Measurements from ENCODE around the gene BORCS8. TPM values are rescaled to one million over a fixed set of nuclear protein-coding genes. Genes with fewer than 3 reads are reported as not detected.

Gene BORCS8
- polyA plus RNA-seq, 1 donor from 2014 or later, result 75.6 TPM

- Histone ChIP-seq H3K9me3 (ENCODE audit: low read length) (no peaks in the 10 kb centered on the region), H2AFZ (ENCODE audit: low read depth, low read length) (no peak overlapping the region), H3K27ac (ENCODE audit: low read length) (no peak overlapping the region), H3K79me2 (replicated peaks; ENCODE audit: insufficient read depth, low read length) (no peaks in the 10 kb centered on the region), H3K36me3 (ENCODE audit: insufficient read depth, low read length) (no peaks in the 10 kb centered on the region), H3K9ac (ENCODE audit: low read length) (no peak overlapping the region), H4K20me1 (ENCODE audit: insufficient read depth) (no peaks in the 10 kb centered on the region), H3F3A (ENCODE audit: insufficient read depth, low read length, poor library complexity, severe bottlenecking) (no peaks in the 10 kb centered on the region), H3K9me2 (ENCODE audit: insufficient read depth, low read length) (no peaks in the 10 kb centered on the region), H3K27me3 (ENCODE audit: insufficient read depth, low read depth, low read length) (peaks cover 14% of the 10 kb centered on the region), H3K4me2 (ENCODE audit: low read length) (no peak overlapping the region), H3K4me3 (ENCODE audit: low read length) (no peak overlapping the region)
- TF ChIP-seq CTCF (IDR thresholded peaks at IDR 0.05; ENCODE audit: poor library complexity, severe bottlenecking) (no peak), RAD21 (conservative IDR thresholded peaks at IDR 0.05) (no peak), MXI1 (conservative IDR thresholded peaks at IDR 0.05; ENCODE audit: poor library complexity, severe bottlenecking) (no peak), EZH2 (IDR thresholded peaks at IDR 0.05; ENCODE audit: borderline replicate concordance, insufficient read depth, low read length, poor library complexity, severe bottlenecking) (no peak), REST (IDR thresholded peaks at IDR 0.05; ENCODE audit: borderline replicate concordance) (no peak), SMC3 (conservative IDR thresholded peaks at IDR 0.05; ENCODE audit: poor library complexity) (no peak), EP300 (conservative IDR thresholded peaks at IDR 0.05; ENCODE audit: poor library complexity, severe bottlenecking) (no peak), TAF1 (IDR thresholded peaks at IDR 0.05; ENCODE audit: low read depth) (no peak), POLR2AphosphoS5 (IDR thresholded peaks at IDR 0.05) (no peak)
Measured at GRCh38 chr19:19171821-19172532, 20.0 kb downstream of the BORCS8 start.

GRCh38 chr19:19170873-19171672, 20.9 kb downstream of the BORCS8 start:
- Histone ChIP-seq H3K27me3 (ENCODE audit: insufficient read depth, low read depth, low read length) (peaks cover 14% of the 10 kb centered on the region), H4K20me1 (ENCODE audit: insufficient read depth) (no peaks in the 10 kb centered on the region), H3K27ac (ENCODE audit: low read length) (no peak overlapping the region), H3K9me3 (ENCODE audit: low read length) (no peaks in the 10 kb centered on the region), H3K9ac (ENCODE audit: low read length) (no peak overlapping the region), H3K4me3 (ENCODE audit: low read length) (no peak overlapping the region), H3F3A (ENCODE audit: insufficient read depth, low read length, poor library complexity, severe bottlenecking) (no peaks in the 10 kb centered on the region), H3K9me2 (ENCODE audit: insufficient read depth, low read length) (no peaks in the 10 kb centered on the region), H3K4me2 (ENCODE audit: low read length) (no peak overlapping the region), H2AFZ (ENCODE audit: low read depth, low read length) (no peak overlapping the region), H3K36me3 (ENCODE audit: insufficient read depth, low read length) (no peaks in the 10 kb centered on the region), H3K79me2 (replicated peaks; ENCODE audit: insufficient read depth, low read length) (no peaks in the 10 kb centered on the region)
- TF ChIP-seq EZH2 (IDR thresholded peaks at IDR 0.05; ENCODE audit: borderline replicate concordance, insufficient read depth, low read length, poor library complexity, severe bottlenecking) (no peak), TAF1 (IDR thresholded peaks at IDR 0.05; ENCODE audit: low read depth) (no peak), REST (IDR thresholded peaks at IDR 0.05; ENCODE audit: borderline replicate concordance) (no peak), POLR2AphosphoS5 (IDR thresholded peaks at IDR 0.05) (no peak), MXI1 (conservative IDR thresholded peaks at IDR 0.05; ENCODE audit: poor library complexity, severe bottlenecking) (no peak), CTCF (IDR thresholded peaks at IDR 0.05; ENCODE audit: poor library complexity, severe bottlenecking) (no peak), SMC3 (conservative IDR thresholded peaks at IDR 0.05; ENCODE audit: poor library complexity) (no peak), RAD21 (conservative IDR thresholded peaks at IDR 0.05) (no peak), EP300 (conservative IDR thresholded peaks at IDR 0.05; ENCODE audit: poor library complexity, severe bottlenecking) (no peak)

Data from neural cell (in vitro differentiated cells).